Measurements from ENCODE around the gene TRIO.
A peak's percentile ranks its signal among the peaks of the same experiment; 100 is the strongest.

The TRIO gene

GRCh38 chr5:14440223-14440581 lies 297.1 kb downstream of the TRIO start:
- H3K9ac ChIP-seq (ENCODE audit: low read length) = no peak overlapping the region
- H3K4me1 ChIP-seq (ENCODE audit: control insufficient read depth, insufficient read depth, low read length) = no peaks in the 10 kb centered on the region
- H3K4me3 ChIP-seq (ENCODE audit: low read length) = no peak overlapping the region
- H3K27me3 ChIP-seq (ENCODE audit: control insufficient read depth, insufficient read depth, low read length) = no peaks in the 10 kb centered on the region
- H3K9me3 ChIP-seq (ENCODE audit: control insufficient read depth, low read length) = no peaks in the 10 kb centered on the region
- H3K36me3 ChIP-seq (ENCODE audit: control insufficient read depth, insufficient read depth, low read length) = no peaks in the 10 kb centered on the region

- Histone ChIP-seq H3K4me3 (ENCODE audit: low read length) (no peak overlapping the region), H3K4me1 (ENCODE audit: control insufficient read depth, insufficient read depth, low read length) (no peaks in the 10 kb centered on the region), H3K36me3 (ENCODE audit: control insufficient read depth, insufficient read depth, low read length) (no peaks in the 10 kb centered on the region), H3K27me3 (ENCODE audit: control insufficient read depth, insufficient read depth, low read length) (no peaks in the 10 kb centered on the region), H3K9me3 (ENCODE audit: control insufficient read depth, low read length) (no peaks in the 10 kb centered on the region), H3K9ac (ENCODE audit: low read length) (peak overlapping the region; percentile 26)
Observed at GRCh38 chr5:14440582-14441431, 297.7 kb downstream of the TRIO start.

GRCh38 chr5:14441641-14442040 lies 298.5 kb downstream of the TRIO start:
- Histone ChIP-seq H3K4me3 (ENCODE audit: low read length) (no peak overlapping the region), H3K4me1 (ENCODE audit: control insufficient read depth, insufficient read depth, low read length) (no peaks in the 10 kb centered on the region), H3K27me3 (ENCODE audit: control insufficient read depth, insufficient read depth, low read length) (no peaks in the 10 kb centered on the region), H3K36me3 (ENCODE audit: control insufficient read depth, insufficient read depth, low read length) (no peaks in the 10 kb centered on the region), H3K9ac (ENCODE audit: low read length) (no peak overlapping the region), H3K9me3 (ENCODE audit: control insufficient read depth, low read length) (no peaks in the 10 kb centered on the region)

- no peak overlapping the region for H3K4me3 ChIP-seq (ENCODE audit: low read length)
- no peaks in the 10 kb centered on the region for H3K4me1 ChIP-seq (ENCODE audit: control insufficient read depth, insufficient read depth, low read length)
- no peak overlapping the region for H3K9ac ChIP-seq (ENCODE audit: low read length)
- no peaks in the 10 kb centered on the region for H3K27me3 ChIP-seq (ENCODE audit: control insufficient read depth, insufficient read depth, low read length)
- H3K36me3 ChIP-seq (ENCODE audit: control insufficient read depth, insufficient read depth, low read length) = no peaks in the 10 kb centered on the region
- H3K9me3 ChIP-seq (ENCODE audit: control insufficient read depth, low read length) = no peaks in the 10 kb centered on the region
Observed at GRCh38 chr5:14442536-14442935, 299.4 kb downstream of the TRIO start.

- Histone ChIP-seq H3K9me3 (ENCODE audit: control insufficient read depth, low read length) (no peaks in the 10 kb centered on the region), H3K4me3 (ENCODE audit: low read length) (no peak overlapping the region), H3K4me1 (ENCODE audit: control insufficient read depth, insufficient read depth, low read length) (no peaks in the 10 kb centered on the region), H3K36me3 (ENCODE audit: control insufficient read depth, insufficient read depth, low read length) (no peaks in the 10 kb centered on the region), H3K27me3 (ENCODE audit: control insufficient read depth, insufficient read depth, low read length) (no peaks in the 10 kb centered on the region), H3K9ac (ENCODE audit: low read length) (no peak overlapping the region)
Observed at GRCh38 chr5:14443671-14444093, 300.5 kb downstream of the TRIO start.

GRCh38 chr5:14444161-14444560 lies 301.0 kb downstream of the TRIO start:
- Histone ChIP-seq H3K4me1 (ENCODE audit: control insufficient read depth, insufficient read depth, low read length) (no peaks in the 10 kb centered on the region), H3K27me3 (ENCODE audit: control insufficient read depth, insufficient read depth, low read length) (no peaks in the 10 kb centered on the region), H3K9ac (ENCODE audit: low read length) (no peak overlapping the region), H3K36me3 (ENCODE audit: control insufficient read depth, insufficient read depth, low read length) (no peaks in the 10 kb centered on the region), H3K4me3 (ENCODE audit: low read length) (no peak overlapping the region), H3K9me3 (ENCODE audit: control insufficient read depth, low read length) (no peaks in the 10 kb centered on the region)

- Histone ChIP-seq H3K9ac (ENCODE audit: low read length) (no peak overlapping the region), H3K4me3 (ENCODE audit: low read length) (no peak overlapping the region), H3K36me3 (ENCODE audit: control insufficient read depth, insufficient read depth, low read length) (no peaks in the 10 kb centered on the region), H3K9me3 (ENCODE audit: control insufficient read depth, low read length) (no peaks in the 10 kb centered on the region), H3K27me3 (ENCODE audit: control insufficient read depth, insufficient read depth, low read length) (no peaks in the 10 kb centered on the region), H3K4me1 (ENCODE audit: control insufficient read depth, insufficient read depth, low read length) (no peaks in the 10 kb centered on the region)
Observed at GRCh38 chr5:14445013-14445412, 301.9 kb downstream of the TRIO start.

GRCh38 chr5:14445576-14446290 lies 302.6 kb downstream of the TRIO start:
- Histone ChIP-seq H3K9ac (ENCODE audit: low read length) (no peak overlapping the region), H3K4me1 (ENCODE audit: control insufficient read depth, insufficient read depth, low read length) (no peaks in the 10 kb centered on the region), H3K4me3 (ENCODE audit: low read length) (no peak overlapping the region), H3K9me3 (ENCODE audit: control insufficient read depth, low read length) (no peaks in the 10 kb centered on the region), H3K27me3 (ENCODE audit: control insufficient read depth, insufficient read depth, low read length) (no peaks in the 10 kb centered on the region), H3K36me3 (ENCODE audit: control insufficient read depth, insufficient read depth, low read length) (no peaks in the 10 kb centered on the region)

- no peaks in the 10 kb centered on the region for H3K4me1 ChIP-seq (ENCODE audit: control insufficient read depth, insufficient read depth, low read length)
- no peaks in the 10 kb centered on the region for H3K9me3 ChIP-seq (ENCODE audit: control insufficient read depth, low read length)
- H3K36me3 ChIP-seq (ENCODE audit: control insufficient read depth, insufficient read depth, low read length) = no peaks in the 10 kb centered on the region
- H3K9ac ChIP-seq (ENCODE audit: low read length) = no peak overlapping the region
- no peak overlapping the region for H3K4me3 ChIP-seq (ENCODE audit: low read length)
- H3K27me3 ChIP-seq (ENCODE audit: control insufficient read depth, insufficient read depth, low read length) = no peaks in the 10 kb centered on the region
Observed at GRCh38 chr5:14447958-14448911, 305.1 kb downstream of the TRIO start.

- H3K9me3 ChIP-seq (ENCODE audit: control insufficient read depth, low read length) = no peaks in the 10 kb centered on the region
- no peak overlapping the region for H3K4me3 ChIP-seq (ENCODE audit: low read length)
- H3K27me3 ChIP-seq (ENCODE audit: control insufficient read depth, insufficient read depth, low read length) = no peaks in the 10 kb centered on the region
- no peaks in the 10 kb centered on the region for H3K4me1 ChIP-seq (ENCODE audit: control insufficient read depth, insufficient read depth, low read length)
- no peak overlapping the region for H3K9ac ChIP-seq (ENCODE audit: low read length)
- H3K36me3 ChIP-seq (ENCODE audit: control insufficient read depth, insufficient read depth, low read length) = no peaks in the 10 kb centered on the region
Observed at GRCh38 chr5:14449052-14449661, 306.0 kb downstream of the TRIO start.

GRCh38 chr5:14450018-14450524 lies 306.9 kb downstream of the TRIO start:
- H3K4me1 ChIP-seq (ENCODE audit: control insufficient read depth, insufficient read depth, low read length) = no peaks in the 10 kb centered on the region
- H3K9ac ChIP-seq (ENCODE audit: low read length) = no peak overlapping the region
- no peak overlapping the region for H3K4me3 ChIP-seq (ENCODE audit: low read length)
- no peaks in the 10 kb centered on the region for H3K9me3 ChIP-seq (ENCODE audit: control insufficient read depth, low read length)
- no peaks in the 10 kb centered on the region for H3K36me3 ChIP-seq (ENCODE audit: control insufficient read depth, insufficient read depth, low read length)
- no peaks in the 10 kb centered on the region for H3K27me3 ChIP-seq (ENCODE audit: control insufficient read depth, insufficient read depth, low read length)
